ENCODE measurements around the gene USP31. TPM values are rescaled to one million over a fixed set of nuclear protein-coding genes. Genes with fewer than 3 reads are reported as not detected.

The USP31 gene
- total RNA-seq, 2 donors from 2014 or later = 13.0 to 18.9 TPM

DNA sequence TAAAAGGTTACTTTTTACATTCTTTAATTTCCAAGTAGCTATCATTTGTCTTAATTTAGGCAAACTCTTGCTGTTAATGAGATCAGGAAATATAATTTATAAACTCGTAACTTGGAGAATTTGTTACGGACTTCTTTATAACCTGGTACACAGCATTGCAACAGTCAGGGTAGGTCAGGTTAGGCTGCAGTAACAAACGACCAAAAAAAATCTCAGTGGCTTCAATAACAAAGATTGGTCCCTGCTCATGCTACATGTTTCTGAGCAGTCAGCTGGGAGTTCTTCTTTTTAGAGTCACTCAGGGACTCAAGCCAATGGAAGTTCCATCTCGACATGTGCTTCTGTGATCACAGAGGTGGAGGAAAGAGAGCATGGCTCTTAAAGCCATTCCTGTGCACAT, 110.1 kb downstream of the USP31 start:
- DNase-seq (ENCODE audit: low spot score) = no peak

DNA sequence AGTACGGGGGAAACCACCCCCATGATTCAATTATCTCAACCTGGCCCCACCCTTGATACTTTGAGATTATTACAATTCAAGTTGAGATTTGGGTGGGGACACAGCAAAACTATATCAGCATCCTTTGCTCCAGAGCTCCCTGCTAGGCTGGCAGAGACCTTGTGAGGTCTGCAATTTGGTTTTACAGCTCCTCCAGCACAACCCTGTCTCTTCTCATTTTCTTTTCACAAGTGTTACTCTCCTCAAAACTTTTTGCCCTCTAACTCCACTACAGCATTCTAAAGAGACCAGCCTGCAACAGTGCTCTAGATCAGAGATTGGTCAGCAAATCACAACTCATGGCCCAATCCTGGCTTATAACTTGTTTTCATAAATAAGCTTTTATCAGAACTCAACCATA, 114.0 kb downstream of the USP31 start:
- DNase-seq (ENCODE audit: low spot score) = no peak
- intact Hi-C loops (cut with DNase I) = no loop called here

More for the DNA sequence above, 110.1 kb downstream of the USP31 start:
- intact Hi-C loops (cut with DNase I) = no loop called here

DNA sequence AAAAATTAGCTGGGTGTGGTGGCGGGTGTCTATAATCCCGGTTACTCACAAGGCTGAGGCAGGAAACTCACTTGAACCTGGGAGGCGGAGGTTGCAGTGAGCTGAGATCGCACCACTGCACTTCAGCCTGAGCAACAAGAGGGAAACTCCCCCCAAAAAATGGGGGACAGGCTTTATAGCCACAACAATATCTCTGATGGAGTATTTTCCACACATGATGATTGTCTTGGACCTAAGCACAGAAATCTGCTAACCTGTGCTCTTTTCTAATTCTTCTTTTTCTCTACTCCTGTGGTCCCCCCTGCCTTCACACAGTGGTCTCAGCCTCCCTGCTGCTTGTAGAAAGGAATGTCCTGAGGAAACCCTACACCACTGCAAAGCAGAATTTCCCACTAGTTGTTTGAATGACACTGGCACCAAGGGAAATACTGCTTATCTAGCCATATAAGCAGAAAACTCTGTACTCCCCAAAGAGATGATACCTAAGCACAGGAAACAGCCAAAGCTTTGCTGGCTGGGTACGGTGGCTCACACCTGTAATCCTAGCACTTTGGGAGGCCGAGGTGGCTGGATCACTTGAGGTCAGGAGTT, 117.6 kb downstream of the USP31 start:
- intact Hi-C loops (cut with DNase I) = loop anchor here in 1 of 2 donors (5.0 kb wide), 1 partner anchor 686 kb away; no protein-coding TSS in a partner anchor
- no peak for DNase-seq (ENCODE audit: low spot score)

DNA sequence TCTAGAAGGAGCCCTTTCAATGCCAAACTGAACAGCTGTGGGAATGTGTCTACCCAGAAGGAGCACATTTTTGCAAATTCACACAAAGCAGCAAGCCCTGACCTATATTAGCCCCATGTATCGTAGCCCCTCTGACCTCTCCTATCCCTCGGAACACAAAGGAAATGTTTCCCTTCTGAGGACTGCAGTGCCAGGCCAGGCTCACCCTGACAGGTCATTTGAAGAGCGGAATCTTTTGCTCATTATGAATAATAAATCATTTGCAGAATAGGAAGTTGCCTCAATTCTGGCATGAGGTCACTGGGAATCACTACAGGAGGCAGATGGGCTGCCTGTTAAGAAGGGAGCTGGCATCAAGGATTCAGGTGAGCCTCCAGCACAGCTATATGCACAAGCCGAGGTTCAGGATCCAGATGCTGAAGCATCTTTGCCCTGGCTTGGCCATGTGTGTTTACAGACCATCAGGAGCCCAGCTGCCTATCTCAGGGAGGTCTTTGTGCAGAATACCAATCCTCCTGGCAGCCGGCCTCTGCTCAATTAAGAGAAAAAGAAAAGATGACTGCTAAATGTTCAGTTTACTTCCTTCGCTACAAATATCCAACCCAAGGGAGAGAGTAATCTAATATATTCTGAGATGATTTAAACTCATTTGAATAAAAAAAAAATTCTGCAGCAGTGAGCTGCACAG, 119.4 kb downstream of the USP31 start:
- intact Hi-C loops (cut with DNase I) = loop anchor here in 1 of 2 donors (5.0 kb wide), 1 partner anchor 687 kb away; no protein-coding TSS in a partner anchor
- DNase-seq (ENCODE audit: low spot score) = no peak

DNA sequence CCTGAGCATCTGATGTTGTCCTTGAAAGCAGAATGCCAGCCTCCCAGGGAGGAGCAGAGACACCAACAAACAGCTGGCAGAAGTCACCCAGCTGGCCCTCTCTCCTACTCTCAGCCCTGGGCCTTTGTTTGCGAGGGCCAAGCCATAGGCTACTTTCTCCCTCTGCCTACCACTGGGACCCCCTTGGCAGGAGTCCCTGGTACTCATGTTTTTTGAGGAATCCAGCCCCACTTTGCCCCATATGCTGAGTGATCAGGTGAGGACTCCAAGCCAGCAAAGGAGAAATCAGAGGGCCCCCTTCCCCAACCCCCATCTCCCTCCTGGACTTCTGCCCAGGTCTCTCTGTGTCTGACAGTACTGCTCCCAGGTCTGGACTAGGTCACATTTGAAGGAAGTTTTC, 121.9 kb downstream of the USP31 start:
- intact Hi-C loops (cut with DNase I) = no loop called here
- DNase-seq (ENCODE audit: low spot score) = no peak

DNA sequence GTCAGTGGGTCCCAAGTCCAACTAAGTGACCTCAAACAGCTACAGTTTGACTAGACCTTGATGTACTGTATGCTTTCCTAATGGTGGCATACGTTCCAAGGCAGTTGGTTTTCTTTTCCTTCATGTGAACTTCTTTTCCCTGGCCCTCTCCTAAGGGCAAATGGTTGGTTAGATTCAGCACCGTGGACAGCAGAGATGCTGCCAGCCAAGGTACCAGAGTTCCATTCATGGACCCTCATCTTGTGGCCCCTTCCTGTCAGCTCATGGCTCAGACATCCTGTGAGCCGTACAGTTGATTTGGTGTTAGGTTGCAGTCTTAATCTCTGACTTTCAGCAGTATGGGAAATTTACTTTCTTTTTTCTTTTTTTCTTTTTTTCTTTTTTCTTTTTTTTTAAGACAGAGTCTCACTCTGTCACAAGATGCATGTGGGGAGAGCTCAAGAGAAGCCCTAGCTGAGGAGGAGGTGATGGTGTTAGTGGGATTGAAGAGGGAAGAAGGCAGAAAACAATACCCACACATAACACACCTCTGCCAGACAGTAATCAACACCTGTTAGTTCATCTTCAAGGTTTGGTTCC, 122.4 kb downstream of the USP31 start:
- no peak for DNase-seq (ENCODE audit: low spot score)
- intact Hi-C loops (cut with DNase I) = no loop called here

- DNase-seq (ENCODE audit: low spot score) = no peak
- intact Hi-C loops (cut with DNase I) = no loop called here
Observed at GRCh38 chr16:23025692-23026307, 123.5 kb downstream of the USP31 start.

GRCh38 chr16:23024044-23024443, 125.2 kb downstream of the USP31 start:
- intact Hi-C loops (cut with DNase I) = no loop called here
- no peak for DNase-seq (ENCODE audit: low spot score)

- intact Hi-C loops (cut with DNase I) = no loop called here
- DNase-seq (ENCODE audit: low spot score) = no peak
Observed at GRCh38 chr16:23020084-23020483, 129.2 kb downstream of the USP31 start.

DNA sequence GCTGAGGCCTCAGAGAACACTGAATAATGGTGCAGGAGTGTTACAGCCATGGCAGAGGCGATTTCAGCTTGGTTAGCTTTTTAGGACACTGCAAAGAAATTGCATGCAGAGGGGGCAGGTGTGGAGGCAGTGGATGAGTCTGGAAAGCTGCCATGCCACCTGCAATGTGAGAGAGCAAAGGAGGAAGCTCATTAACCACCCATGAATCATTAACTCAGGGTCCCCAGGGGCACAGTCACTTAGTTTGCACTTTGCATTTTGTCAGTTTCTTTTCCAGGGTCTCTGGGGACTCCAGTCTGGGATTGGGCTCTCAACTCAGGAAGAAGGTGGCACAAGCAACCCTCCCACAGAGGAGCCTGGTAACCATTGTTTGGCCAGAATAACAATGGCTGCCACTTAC, 132.9 kb downstream of the USP31 start:
- DNase-seq (ENCODE audit: low spot score) = no peak
- intact Hi-C loops (cut with DNase I) = no loop called here

DNA sequence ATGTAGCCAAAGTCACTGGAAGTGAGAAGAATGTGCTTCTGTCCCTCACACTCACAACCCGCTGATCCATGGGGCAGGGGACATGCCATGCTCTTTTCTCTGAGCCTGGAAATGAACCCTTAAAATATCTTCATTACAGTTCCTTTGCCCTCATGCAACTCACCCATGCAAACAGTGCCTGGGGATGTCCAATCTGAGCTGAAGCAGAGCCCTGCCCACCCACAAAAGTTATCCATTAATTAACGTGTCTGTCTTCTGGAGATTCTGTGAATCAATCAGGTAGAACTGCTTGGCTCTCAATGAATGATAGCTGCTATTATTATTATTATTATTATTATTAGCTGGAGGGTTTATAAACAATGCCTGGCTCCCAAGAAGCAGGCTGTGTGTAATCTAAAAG, 133.7 kb downstream of the USP31 start:
- intact Hi-C loops (cut with DNase I) = no loop called here
- no peak for DNase-seq (ENCODE audit: low spot score)

DNA sequence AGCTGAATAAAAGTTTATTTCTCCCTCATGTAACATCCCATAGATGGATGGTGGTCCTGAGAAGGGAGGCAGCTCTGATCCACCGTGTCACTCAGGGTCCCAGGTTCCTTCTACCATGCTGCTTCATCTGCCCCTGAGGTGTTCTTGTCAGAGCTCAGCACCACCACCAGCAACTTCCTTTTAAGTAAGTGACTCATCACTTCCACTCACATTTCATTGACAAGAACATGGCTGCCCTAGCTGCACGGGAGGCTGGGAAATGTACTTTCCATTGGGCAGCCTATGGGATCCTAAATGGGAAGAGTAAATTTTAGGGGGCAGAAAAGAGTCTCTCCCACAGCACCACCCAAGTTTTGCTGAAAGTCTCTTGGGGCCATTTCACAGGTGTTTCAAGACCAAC, 134.7 kb downstream of the USP31 start:
- no peak for DNase-seq (ENCODE audit: low spot score)
- intact Hi-C loops (cut with DNase I) = no loop called here

Other genes with a start within 250 kb of the USP31 start
- gene SCNN1G, start 33.3 kb upstream of the USP31 start, total RNA-seq = not detected
- 1 to 10 TPM; 2.7 to 4.5 TPM for gene SCNN1B, start 152.8 kb upstream of the USP31 start, total RNA-seq